SK-N-SH (cell line): ENCODE results near the gene PHEX. TPM values are rescaled to one million over a fixed set of nuclear protein-coding genes. Genes with fewer than 3 reads are reported as not detected.

ENCODE experiments used
- CTCF ChIA-PET: fragments of 300-600, 350-600 bp; formaldehyde crosslinking; extraction: SDS; loops from one replicate; lab custom pipeline; 2021; lab: Yijun Ruan, JAX
- POLR2A ChIA-PET: fragments of 350-600 bp; sonication (Branson Sonifier 250); formaldehyde crosslinking; extraction: SDS; loops from one replicate; lab custom pipeline; 2020; ENCODE audit warnings: antibody characterized with exemption, inconsistent platforms; lab: Yijun Ruan, JAX
- DNase-seq: peaks from one replicate; pipeline ENCODE4 v3.0.0; 2012
- H2AFZ ChIP-seq: fragments of 200-600 bp; sonication (generic); 2 replicates; pipeline ENCODE4 v1.8.1; 2016; ENCODE audit warnings: antibody characterized with exemption, mild to moderate bottlenecking, low read depth
- H3F3A ChIP-seq: fragments of 200-600 bp; sonication (generic); replicated peaks from 2 replicates; pipeline ENCODE3; 2016; ENCODE audit warnings: antibody characterized with exemption, mild to moderate bottlenecking; ENCODE audit not compliant: insufficient read depth
- H3K27ac ChIP-seq, 2 experiments: fragments of 200-500 bp in 1 of 2; fragments of 200-600 bp in 1 of 2; sonication (Bioruptor generic) in 1 of 2; sonication (generic), shearing (Covaris generic) in 1 of 2; 2 replicates each; pipeline versions ENCODE4 v1.5.1 to v1.6.1; 2014 to 2016; ENCODE audit warnings: low read depth in 2 of 2, inconsistent platforms in 1 of 2, low read length in 1 of 2, mild to moderate bottlenecking in 1 of 2, mixed read lengths in 1 of 2
- H3K27me3 ChIP-seq: fragments of 200-600 bp; sonication (generic), shearing (Covaris generic); 2 replicates; pipeline ENCODE4 v1.6.1; 2016; ENCODE audit warnings: mixed run types; ENCODE audit not compliant: insufficient read depth
- H3K36me3 ChIP-seq, 2 experiments: fragments of 200-500 bp in 1 of 2; fragments of 200-600 bp in 1 of 2; sonication (Bioruptor generic) in 1 of 2; sonication (generic) in 1 of 2; replicated peaks in 1 of 2; 2 replicates each; pipeline versions ENCODE3 to v1.5.1; 2014 to 2016; ENCODE audit warnings: low read length in 1 of 2, mild to moderate bottlenecking in 1 of 2; ENCODE audit not compliant: insufficient read depth in 2 of 2, control insufficient read depth in 1 of 2
- H3K4me1 ChIP-seq, 2 experiments: fragments of 200-500 bp in 1 of 2; fragments of 200-600 bp in 1 of 2; sonication (Bioruptor generic) in 1 of 2; sonication (generic), shearing (Covaris generic) in 1 of 2; 2 replicates each; pipeline versions ENCODE4 v1.5.1 to v1.6.1; 2014 to 2016; ENCODE audit warnings: low read depth in 1 of 2, low read length in 1 of 2, mixed run types in 1 of 2; ENCODE audit not compliant: insufficient read depth in 2 of 2, control insufficient read depth in 1 of 2
- H3K4me2 ChIP-seq: fragments of 200-600 bp; sonication (generic), shearing (Covaris generic); 2 replicates; pipeline ENCODE4 v1.6.1; 2017; ENCODE audit warnings: mixed run types
- H3K4me3 ChIP-seq, 2 experiments: fragments of 200-500 bp in 1 of 2; fragments of 200-600 bp in 1 of 2; sonication (Bioruptor generic) in 1 of 2; sonication (generic), shearing (Covaris generic) in 1 of 2; 2 replicates each; pipeline versions ENCODE4 v1.5.1 to v1.8.1; 2014 to 2016; ENCODE audit warnings: low read depth in 2 of 2, inconsistent platforms in 1 of 2, low read length in 1 of 2, mild to moderate bottlenecking in 1 of 2, mixed read lengths in 1 of 2, moderate library complexity in 1 of 2
- H3K79me2 ChIP-seq: fragments of 200-600 bp; sonication (generic); 2 replicates; pipeline ENCODE4 v1.8.1; 2017; ENCODE audit warnings: mild to moderate bottlenecking; ENCODE audit not compliant: insufficient read depth
- H3K9ac ChIP-seq: fragments of 200-600 bp; sonication (generic); 2 replicates; pipeline ENCODE4 v1.6.1; 2017; ENCODE audit warnings: mixed run types
- H3K9me2 ChIP-seq: fragments of 200-600 bp; sonication (generic); 2 replicates; pipeline ENCODE4 v1.6.1; 2017; ENCODE audit warnings: mixed run types
- H3K9me3 ChIP-seq: fragments of 200-600 bp; sonication (generic); 2 replicates; pipeline ENCODE4 v1.6.1; 2017; ENCODE audit warnings: mixed run types, mild to moderate bottlenecking, moderate library complexity
- H4K20me1 ChIP-seq: fragments of 200-600 bp; sonication (generic); 2 replicates; pipeline ENCODE4 v1.6.1; 2017; ENCODE audit warnings: mild to moderate bottlenecking, mixed run types; ENCODE audit not compliant: insufficient read depth
- FOSL2 ChIP-seq: IDR thresholded peaks from 2 replicates; pipeline ENCODE4 v1.4.0; 2012; ENCODE audit warnings: low read depth, mild to moderate bottlenecking, moderate library complexity, borderline replicate concordance
- FOXM1 ChIP-seq: IDR thresholded peaks from 2 replicates; pipeline ENCODE4 v1.4.0; 2012; ENCODE audit warnings: low read depth, mild to moderate bottlenecking
- GABPA ChIP-seq: IDR thresholded peaks from 2 replicates; pipeline ENCODE4 v1.4.0; 2012; ENCODE audit warnings: low read depth, mild to moderate bottlenecking
- GATA2 ChIP-seq: sonication (generic); formaldehyde crosslinking; IDR thresholded peaks from 2 replicates; pipeline ENCODE4 v1.5.0; 2020; ENCODE audit warnings: mild to moderate bottlenecking, missing genetic modification reagents
- MXI1 ChIP-seq: IDR thresholded peaks from 2 replicates; pipeline ENCODE4 v1.6.1; 2012; ENCODE audit warnings: mild to moderate bottlenecking, low read depth, low read length, improper control_type of control experiment
- NRF1 ChIP-seq: IDR thresholded peaks from 2 replicates; pipeline ENCODE4 v1.6.1; 2012; ENCODE audit warnings: low read depth, mild to moderate bottlenecking, low read length
- POLR2AphosphoS5 ChIP-seq: IDR thresholded peaks from 2 replicates; pipeline ENCODE4 v1.6.1; 2012; ENCODE audit warnings: low read depth, low read length
- RCOR1 ChIP-seq: fragments of 150-350 bp; IDR thresholded peaks from 2 replicates; pipeline ENCODE4 v1.6.1; 2017; ENCODE audit warnings: antibody characterized with exemption, low read length
- RFX5 ChIP-seq: IDR thresholded peaks from 2 replicates; pipeline ENCODE4 v1.6.1; 2012; ENCODE audit warnings: mild to moderate bottlenecking, improper control_type of control experiment, low read length
- SMC3 ChIP-seq: IDR thresholded peaks from 2 replicates; pipeline ENCODE4 v1.6.1; 2012; ENCODE audit warnings: low read depth, low read length, improper control_type of control experiment
- TCF12 ChIP-seq: IDR thresholded peaks from 2 replicates; pipeline ENCODE4 v1.4.0; 2012
- YY1 ChIP-seq: IDR thresholded peaks from 2 replicates; pipeline ENCODE4 v1.4.0; 2012; ENCODE audit warnings: low read depth, mild to moderate bottlenecking
- WGBS: methylation state at CpG from one replicate; pipeline ENCODE4 v1.1.6; 2017; ENCODE audit warnings: low lambda C conversion rate; 5-methylcytosine and 5-hydroxymethylcytosine counted together
- polyA plus RNA-seq, 3 experiments: library from polyadenylated mRNA; depleted of rRNA; stranded (reverse); fragments of >200 nt; gene quantifications; 2 replicates each; pipeline ENCODE4 v1.2.3, GENCODE V29; 2012
- TF ChIP-seq, protein P1 (sequence below): IDR thresholded peaks from 2 replicates; pipeline ENCODE4 v1.4.0; 2012; ENCODE audit warnings: low read depth, borderline replicate concordance
- TF ChIP-seq, protein P2 (sequence below): fragments of 200-600 bp; sonication (generic); IDR thresholded peaks from 2 replicates; pipeline ENCODE4 v1.6.1; 2017; ENCODE audit warnings: antibody characterized with exemption, mild to moderate bottlenecking, moderate library complexity
- TF ChIP-seq, protein P3 (sequence below): IDR thresholded peaks from 2 replicates; pipeline ENCODE4 v1.4.0; 2012; ENCODE audit warnings: low read depth, borderline replicate concordance
- TF ChIP-seq, protein P4 (sequence below): IDR thresholded peaks from 2 replicates; pipeline ENCODE4 v1.4.0; 2012; ENCODE audit warnings: low read depth
- TF ChIP-seq, protein P5 (sequence below): IDR thresholded peaks from 2 replicates; pipeline ENCODE4 v1.6.1; 2012; ENCODE audit warnings: mild to moderate bottlenecking, low read depth, low read length, moderate library complexity

Gene PHEX
- polyA plus RNA-seq, 1 of the 3 experiments (the other 2 are of a cell fraction) = 0.35 TPM

DNA sequence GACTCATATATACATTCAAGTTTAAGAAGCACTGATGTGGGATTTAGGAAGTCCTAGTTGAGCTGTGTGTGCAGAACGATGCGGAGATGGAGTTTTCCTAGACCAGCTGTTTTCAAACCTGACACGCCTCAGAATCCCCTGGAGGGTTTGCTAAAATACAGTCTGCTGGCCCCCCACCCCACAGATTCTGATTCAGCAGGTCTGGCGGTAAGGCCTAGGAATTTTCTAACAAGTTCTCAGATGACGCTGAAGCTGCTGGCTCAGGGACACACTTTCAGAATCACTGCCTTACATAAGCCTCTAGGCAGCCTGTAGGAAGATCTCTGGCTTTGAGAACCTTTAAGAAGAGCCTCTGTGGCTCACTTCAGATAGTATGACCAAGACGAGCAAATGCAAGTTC is 73.1 kb downstream of the PHEX start:
- Histone ChIP-seq H3K36me3 (no peaks in the 10 kb centered on the region), H3K4me1 (no peaks in the 10 kb centered on the region), H3K4me3 (no peak overlapping the region), H3K9ac (no peak overlapping the region), H3K9me3 (no peaks in the 10 kb centered on the region), H2AFZ (no peak overlapping the region), H3K27me3 (no peaks in the 10 kb centered on the region), H3F3A (peaks cover 11% of the 10 kb centered on the region), H3K4me2 (no peak overlapping the region), H3K9me2 (no peaks in the 10 kb centered on the region), H4K20me1 (no peaks in the 10 kb centered on the region), H3K79me2 (no peaks in the 10 kb centered on the region), H3K27ac (no peak overlapping the region)
- ChIA-PET POLR2A (no interaction called here), CTCF (no interaction called here)
- WGBS = 46% methylated on average over 6 of the region's 6 CpGs
- DNase-seq = no peak
- TF ChIP-seq FOXM1 (no peak), NRF1 (no peak), TCF12 (no peak), SMC3 (no peak), RFX5 (no peak), POLR2AphosphoS5 (no peak), YY1 (no peak), GATA2 (CRISPR knock-in tag) (no peak)
- TF ChIP-seq, protein P1, sequence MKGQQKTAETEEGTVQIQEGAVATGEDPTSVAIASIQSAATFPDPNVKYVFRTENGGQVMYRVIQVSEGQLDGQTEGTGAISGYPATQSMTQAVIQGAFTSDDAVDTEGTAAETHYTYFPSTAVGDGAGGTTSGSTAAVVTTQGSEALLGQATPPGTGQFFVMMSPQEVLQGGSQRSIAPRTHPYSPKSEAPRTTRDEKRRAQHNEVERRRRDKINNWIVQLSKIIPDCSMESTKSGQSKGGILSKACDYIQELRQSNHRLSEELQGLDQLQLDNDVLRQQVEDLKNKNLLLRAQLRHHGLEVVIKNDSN = no peak
- TF ChIP-seq, protein P2, sequence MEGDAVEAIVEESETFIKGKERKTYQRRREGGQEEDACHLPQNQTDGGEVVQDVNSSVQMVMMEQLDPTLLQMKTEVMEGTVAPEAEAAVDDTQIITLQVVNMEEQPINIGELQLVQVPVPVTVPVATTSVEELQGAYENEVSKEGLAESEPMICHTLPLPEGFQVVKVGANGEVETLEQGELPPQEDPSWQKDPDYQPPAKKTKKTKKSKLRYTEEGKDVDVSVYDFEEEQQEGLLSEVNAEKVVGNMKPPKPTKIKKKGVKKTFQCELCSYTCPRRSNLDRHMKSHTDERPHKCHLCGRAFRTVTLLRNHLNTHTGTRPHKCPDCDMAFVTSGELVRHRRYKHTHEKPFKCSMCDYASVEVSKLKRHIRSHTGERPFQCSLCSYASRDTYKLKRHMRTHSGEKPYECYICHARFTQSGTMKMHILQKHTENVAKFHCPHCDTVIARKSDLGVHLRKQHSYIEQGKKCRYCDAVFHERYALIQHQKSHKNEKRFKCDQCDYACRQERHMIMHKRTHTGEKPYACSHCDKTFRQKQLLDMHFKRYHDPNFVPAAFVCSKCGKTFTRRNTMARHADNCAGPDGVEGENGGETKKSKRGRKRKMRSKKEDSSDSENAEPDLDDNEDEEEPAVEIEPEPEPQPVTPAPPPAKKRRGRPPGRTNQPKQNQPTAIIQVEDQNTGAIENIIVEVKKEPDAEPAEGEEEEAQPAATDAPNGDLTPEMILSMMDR = no peak
- TF ChIP-seq, protein P3, sequence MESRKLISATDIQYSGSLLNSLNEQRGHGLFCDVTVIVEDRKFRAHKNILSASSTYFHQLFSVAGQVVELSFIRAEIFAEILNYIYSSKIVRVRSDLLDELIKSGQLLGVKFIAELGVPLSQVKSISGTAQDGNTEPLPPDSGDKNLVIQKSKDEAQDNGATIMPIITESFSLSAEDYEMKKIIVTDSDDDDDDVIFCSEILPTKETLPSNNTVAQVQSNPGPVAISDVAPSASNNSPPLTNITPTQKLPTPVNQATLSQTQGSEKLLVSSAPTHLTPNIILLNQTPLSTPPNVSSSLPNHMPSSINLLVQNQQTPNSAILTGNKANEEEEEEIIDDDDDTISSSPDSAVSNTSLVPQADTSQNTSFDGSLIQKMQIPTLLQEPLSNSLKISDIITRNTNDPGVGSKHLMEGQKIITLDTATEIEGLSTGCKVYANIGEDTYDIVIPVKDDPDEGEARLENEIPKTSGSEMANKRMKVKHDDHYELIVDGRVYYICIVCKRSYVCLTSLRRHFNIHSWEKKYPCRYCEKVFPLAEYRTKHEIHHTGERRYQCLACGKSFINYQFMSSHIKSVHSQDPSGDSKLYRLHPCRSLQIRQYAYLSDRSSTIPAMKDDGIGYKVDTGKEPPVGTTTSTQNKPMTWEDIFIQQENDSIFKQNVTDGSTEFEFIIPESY = no peak

DNA sequence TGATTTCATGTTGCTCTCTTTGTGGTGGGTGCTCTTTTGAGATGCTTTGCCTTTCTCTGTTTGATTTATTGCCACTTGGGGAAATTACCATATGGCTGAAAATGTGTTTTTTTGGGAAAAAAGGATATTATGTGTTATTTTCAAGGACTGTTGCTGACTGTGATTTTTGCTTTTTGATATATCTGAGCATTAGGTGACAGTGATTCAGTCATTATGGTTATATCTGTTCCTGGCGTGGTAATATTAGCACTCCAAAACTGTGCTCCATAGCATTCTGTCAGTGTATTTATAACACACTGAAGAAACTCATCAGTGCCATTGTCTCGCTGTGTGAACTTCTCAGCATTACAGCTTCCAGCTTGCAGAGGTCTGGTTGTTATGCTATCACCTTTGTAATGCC is 73.8 kb downstream of the PHEX start:
- Histone ChIP-seq H2AFZ (no peak overlapping the region), H3K36me3 (no peaks in the 10 kb centered on the region), H3K79me2 (no peaks in the 10 kb centered on the region), H3K27ac (no peak overlapping the region), H3F3A (peaks cover 16% of the 10 kb centered on the region), H3K4me3 (no peak overlapping the region), H3K27me3 (no peaks in the 10 kb centered on the region), H3K4me2 (no peak overlapping the region), H3K9me2 (no peaks in the 10 kb centered on the region), H4K20me1 (no peaks in the 10 kb centered on the region), H3K9me3 (no peaks in the 10 kb centered on the region), H3K4me1 (no peaks in the 10 kb centered on the region), H3K9ac (no peak overlapping the region)
- ChIA-PET CTCF (no interaction called here), POLR2A (no interaction called here)
- DNase-seq = no peak
- WGBS = 58% methylated on average over 2 of the region's 2 CpGs
- TF ChIP-seq RCOR1 (no peak), SMC3 (no peak), MXI1 (no peak), YY1 (no peak), GATA2 (CRISPR knock-in tag) (no peak), GABPA (no peak), RFX5 (no peak), FOSL2 (no peak), NRF1 (no peak)
- TF ChIP-seq, protein P4, sequence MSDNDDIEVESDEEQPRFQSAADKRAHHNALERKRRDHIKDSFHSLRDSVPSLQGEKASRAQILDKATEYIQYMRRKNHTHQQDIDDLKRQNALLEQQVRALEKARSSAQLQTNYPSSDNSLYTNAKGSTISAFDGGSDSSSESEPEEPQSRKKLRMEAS = no peak
- TF ChIP-seq, protein P3 = no peak
- TF ChIP-seq, protein P5, sequence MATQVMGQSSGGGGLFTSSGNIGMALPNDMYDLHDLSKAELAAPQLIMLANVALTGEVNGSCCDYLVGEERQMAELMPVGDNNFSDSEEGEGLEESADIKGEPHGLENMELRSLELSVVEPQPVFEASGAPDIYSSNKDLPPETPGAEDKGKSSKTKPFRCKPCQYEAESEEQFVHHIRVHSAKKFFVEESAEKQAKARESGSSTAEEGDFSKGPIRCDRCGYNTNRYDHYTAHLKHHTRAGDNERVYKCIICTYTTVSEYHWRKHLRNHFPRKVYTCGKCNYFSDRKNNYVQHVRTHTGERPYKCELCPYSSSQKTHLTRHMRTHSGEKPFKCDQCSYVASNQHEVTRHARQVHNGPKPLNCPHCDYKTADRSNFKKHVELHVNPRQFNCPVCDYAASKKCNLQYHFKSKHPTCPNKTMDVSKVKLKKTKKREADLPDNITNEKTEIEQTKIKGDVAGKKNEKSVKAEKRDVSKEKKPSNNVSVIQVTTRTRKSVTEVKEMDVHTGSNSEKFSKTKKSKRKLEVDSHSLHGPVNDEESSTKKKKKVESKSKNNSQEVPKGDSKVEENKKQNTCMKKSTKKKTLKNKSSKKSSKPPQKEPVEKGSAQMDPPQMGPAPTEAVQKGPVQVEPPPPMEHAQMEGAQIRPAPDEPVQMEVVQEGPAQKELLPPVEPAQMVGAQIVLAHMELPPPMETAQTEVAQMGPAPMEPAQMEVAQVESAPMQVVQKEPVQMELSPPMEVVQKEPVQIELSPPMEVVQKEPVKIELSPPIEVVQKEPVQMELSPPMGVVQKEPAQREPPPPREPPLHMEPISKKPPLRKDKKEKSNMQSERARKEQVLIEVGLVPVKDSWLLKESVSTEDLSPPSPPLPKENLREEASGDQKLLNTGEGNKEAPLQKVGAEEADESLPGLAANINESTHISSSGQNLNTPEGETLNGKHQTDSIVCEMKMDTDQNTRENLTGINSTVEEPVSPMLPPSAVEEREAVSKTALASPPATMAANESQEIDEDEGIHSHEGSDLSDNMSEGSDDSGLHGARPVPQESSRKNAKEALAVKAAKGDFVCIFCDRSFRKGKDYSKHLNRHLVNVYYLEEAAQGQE = no peak
